Measurements from ENCODE around the gene RAD51D. TPM values are rescaled to one million over a fixed set of nuclear protein-coding genes. Genes with fewer than 3 reads are reported as not detected.

Gene RAD51D
- total RNA-seq, 1 experiment from 2014 or later = 7.2 TPM

Small RNA genes lying within 50 kb of the gene (small RNA-seq; reads per million reads assigned to genes)
- gene AC004223.1 (not detected), gene RNU6-840P (not detected)

Other genes starting within 250 kb of the RAD51D start
- 5.4 and 7.0 TPM in 2 replicates for gene CCT6B, start 158.4 kb downstream of the RAD51D start, total RNA-seq (2014; rRNA removed; shearing (Covaris generic); ENCODE audit: low replicate concordance)
- gene ZNF830, start 158.3 kb downstream of the RAD51D start, total RNA-seq (2014; rRNA removed; shearing (Covaris generic); ENCODE audit: low replicate concordance) = 10.2 and 32.4 TPM in 2 replicates
- 28.2 and 31.7 TPM in 2 replicates for gene LIG3, start 139.3 kb downstream of the RAD51D start, total RNA-seq (2014; rRNA removed; shearing (Covaris generic); ENCODE audit: low replicate concordance)
- 14.6 and 16.3 TPM in 2 replicates for gene RFFL, start 56.2 kb downstream of the RAD51D start, total RNA-seq (2014; rRNA removed; shearing (Covaris generic); ENCODE audit: low replicate concordance)
- gene FNDC8, start 1.8 kb upstream of the RAD51D start, total RNA-seq (2014; rRNA removed; shearing (Covaris generic); ENCODE audit: low replicate concordance) = not detected in 2 replicates
- 14.1 and 22.5 TPM in 2 replicates for gene NLE1, start 22.4 kb upstream of the RAD51D start, total RNA-seq (2014; rRNA removed; shearing (Covaris generic); ENCODE audit: low replicate concordance)
- gene UNC45B, start 28.0 kb upstream of the RAD51D start, total RNA-seq (2014; rRNA removed; shearing (Covaris generic); ENCODE audit: low replicate concordance) = not detected in 2 replicates
- not detected in 2 replicates for gene SLC35G3, start 74.5 kb upstream of the RAD51D start, total RNA-seq (2014; rRNA removed; shearing (Covaris generic); ENCODE audit: low replicate concordance)
- 0.07 and 0.22 TPM in 2 replicates for gene SLFN5, start 123.2 kb upstream of the RAD51D start, total RNA-seq (2014; rRNA removed; shearing (Covaris generic); ENCODE audit: low replicate concordance)

Data from Karpas-422 (cell line).